ENCODE measurements around the gene RAP1GAP. TPM values are rescaled to one million over a fixed set of nuclear protein-coding genes. Genes with fewer than 3 reads are reported as not detected.
A peak's percentile ranks its signal among the peaks of the same experiment; 100 is the strongest.

RAP1GAP gene
- total RNA-seq, 1 donor from 2014 or later: 2.2 TPM

DNA sequence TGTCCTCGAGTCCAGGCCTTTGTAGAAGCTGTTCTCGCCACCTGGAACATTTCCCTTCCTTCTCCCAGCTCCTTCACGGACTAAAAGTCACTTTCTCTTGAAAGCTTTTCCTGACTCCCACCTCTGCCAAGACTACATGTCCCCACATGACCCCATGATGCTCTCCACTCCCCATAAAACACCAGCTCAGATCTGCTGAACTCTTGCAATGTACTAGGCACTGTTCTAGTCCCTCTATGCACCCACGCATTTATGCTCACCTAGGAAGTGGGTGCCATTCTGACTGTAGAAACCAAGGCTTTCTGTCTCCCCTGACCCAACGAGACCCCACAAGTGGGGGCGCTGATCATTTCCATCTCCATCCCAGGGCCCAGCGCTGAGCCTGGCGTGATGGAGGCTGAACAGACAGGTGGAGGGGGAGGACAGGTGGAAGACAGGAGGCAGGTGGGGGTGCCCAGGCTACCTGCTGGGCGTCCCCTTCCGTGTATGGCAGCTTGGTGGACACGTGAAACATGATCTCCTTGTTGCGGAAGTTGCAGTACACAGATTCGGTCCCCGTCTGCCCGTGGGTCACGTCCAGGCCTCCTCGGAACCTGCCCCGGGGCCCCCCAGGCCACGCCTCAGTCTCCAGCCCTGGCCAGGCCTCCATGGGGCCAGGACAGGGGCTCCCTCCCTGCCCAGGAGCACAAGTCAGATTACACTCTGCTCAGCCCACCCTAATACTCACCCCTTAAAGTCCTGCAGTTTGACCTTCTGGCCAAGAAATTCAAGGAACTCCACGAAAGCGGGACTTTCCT is 58.0 kb downstream of the RAP1GAP start:
- no peak for DNase-seq (ENCODE audit: low spot score)

DNA sequence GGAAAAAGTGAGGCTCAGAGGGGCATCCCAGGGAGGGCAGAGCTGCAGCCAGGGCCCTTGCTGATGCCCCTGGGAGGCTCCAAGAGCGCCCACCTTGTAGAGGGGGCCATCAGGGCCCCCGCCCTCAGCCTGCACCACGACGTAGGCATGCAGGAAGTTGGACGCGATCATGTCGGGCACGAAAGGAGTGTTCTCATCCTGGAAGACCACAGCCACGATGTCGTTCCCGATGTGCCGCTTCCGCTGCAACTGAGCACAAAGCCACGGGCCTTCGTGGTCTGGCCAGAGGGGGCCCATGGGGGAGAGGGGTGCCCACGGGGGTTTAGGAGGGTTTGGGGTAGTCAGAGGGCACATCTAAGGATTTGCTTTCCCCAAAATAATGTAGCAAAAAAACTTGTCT is 59.1 kb downstream of the RAP1GAP start:
- DNase-seq (ENCODE audit: low spot score): no peak

DNA sequence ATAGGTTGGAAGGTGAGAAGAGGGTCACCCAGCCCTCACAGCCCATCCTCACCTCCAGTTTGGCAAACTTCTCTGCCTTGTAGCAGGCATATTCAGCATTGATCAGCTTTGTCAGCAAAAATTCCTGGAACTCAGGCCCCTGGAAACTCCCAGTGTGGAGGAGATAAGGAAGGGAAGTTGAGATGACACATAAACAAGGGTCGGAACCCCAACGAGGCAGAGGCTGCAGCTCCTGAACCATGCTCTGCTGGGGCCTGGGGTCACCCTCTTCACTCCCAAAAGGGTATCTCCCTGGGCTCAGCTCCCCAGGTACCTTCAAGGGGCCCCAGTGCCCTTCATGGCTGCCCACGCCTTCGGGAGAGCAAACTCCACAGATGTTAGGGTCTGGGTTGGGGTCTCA is 60.4 kb downstream of the RAP1GAP start:
- DNase-seq (ENCODE audit: low spot score): no peak

DNA sequence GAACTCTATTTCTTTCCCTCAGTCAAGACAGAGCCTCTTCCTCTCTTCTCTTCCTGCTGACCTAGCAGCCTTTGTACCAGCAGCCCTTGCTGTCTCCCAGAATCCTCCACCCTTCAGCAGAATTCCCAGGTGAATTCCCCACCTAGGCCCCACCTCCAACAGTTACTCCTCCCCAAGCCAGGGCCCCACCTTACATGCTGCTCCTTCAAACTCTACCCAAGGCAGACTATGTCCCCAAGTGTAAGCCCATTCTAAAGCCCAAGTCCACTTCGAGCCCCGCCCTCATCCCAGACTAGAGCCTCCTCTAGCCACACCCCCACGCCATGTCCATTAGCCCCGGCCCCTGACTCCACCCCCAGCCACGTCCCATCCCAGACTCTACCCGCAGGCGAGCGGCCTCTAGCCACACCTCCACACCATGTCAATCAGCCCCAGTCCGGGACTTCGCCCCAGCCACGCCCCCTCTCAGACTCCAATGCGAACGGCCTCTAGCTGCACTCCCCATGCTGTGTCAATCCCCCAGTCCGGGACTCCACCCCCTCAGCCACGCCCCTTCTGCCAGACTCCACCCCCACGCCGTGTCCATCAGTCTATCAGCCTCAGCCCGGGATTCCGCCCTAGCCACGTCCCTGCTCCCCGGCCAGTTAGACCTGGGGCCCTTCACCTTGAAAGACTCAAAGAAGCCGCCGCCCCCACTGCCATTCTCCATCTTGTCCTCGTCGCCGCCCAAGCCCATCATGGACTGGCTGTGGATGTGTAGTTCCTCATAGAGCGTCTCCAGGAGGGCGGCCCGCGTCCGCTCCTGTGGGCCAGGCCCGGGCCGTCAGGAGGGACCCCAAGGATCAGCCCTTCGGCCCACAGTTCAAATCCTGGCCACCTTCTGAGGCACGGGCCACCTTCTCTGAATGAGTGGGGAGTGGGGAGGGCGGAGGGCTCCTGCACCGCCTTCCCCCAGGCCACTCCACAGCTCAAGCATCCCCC is 61.3 kb downstream of the RAP1GAP start:
- DNase-seq (ENCODE audit: low spot score): peak; percentile 86

DNA sequence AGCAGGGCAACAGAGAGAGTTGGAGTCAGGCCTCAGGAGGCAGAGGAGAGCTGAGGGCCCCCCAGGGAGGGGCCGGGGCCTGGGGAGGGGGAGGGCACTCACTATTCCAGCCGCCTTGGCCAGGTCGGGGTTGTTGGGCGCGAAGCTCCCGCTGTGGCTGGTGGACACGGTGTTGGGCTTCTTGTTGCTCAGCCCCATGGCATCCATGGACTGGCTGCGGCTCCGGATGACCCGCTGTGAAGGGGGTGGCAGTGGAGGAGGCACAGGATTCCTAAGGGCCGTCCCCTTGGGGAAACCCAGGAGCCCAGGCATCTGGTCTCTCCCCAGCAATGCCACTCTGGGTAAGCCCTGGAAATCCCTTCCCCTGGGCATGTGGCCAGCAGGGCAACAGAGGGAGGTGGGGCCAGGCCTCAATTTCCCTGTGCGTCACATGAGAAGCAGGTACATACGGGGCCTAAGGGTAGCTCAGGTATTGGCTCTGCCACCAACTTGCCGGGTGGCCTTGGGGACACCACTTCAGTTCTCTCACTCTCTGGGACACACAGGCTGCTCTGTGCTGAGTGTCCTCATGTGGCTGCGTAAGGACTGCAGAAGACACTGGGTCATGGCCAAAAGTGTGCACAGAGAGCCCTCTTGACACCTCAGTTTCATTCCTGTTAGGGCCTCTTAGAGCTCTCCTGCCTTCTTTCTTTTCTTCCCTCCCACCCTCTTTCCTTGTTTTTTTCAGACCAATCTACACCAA is 63.0 kb downstream of the RAP1GAP start:
- DNase-seq (ENCODE audit: low spot score): no peak

DNA sequence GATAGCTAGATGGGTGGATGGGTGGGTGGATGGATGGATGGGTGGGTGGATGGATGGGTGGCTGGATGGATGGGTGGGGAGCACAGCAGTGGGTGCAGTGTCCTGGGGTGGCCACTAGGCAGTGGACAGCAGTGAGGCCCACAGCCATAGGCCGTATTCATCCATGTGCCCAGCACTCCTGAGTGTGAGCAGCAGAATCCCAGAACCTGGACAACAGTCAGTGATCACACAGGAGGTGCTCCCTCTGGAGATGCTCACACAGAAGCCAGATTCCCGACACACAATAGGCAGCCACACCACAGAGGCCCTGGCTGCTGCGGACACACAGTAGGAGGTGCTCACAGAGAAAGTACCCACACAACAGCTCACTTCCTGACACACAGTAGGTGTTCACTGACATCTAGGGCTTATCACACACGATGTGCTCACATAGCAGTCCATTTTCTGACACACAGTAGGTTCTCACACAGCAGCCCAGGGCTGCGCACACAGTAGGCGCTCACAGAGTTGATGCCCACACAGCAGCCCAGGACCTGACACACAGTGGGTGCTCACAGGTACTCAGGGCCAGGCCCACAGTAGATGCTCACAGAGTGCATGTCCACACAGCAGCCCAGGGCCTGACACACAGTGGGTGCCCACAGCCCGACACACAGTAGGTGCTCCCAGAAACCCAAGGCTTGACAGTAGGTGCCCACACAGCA is 64.0 kb downstream of the RAP1GAP start:
- DNase-seq (ENCODE audit: low spot score): no peak

DNA sequence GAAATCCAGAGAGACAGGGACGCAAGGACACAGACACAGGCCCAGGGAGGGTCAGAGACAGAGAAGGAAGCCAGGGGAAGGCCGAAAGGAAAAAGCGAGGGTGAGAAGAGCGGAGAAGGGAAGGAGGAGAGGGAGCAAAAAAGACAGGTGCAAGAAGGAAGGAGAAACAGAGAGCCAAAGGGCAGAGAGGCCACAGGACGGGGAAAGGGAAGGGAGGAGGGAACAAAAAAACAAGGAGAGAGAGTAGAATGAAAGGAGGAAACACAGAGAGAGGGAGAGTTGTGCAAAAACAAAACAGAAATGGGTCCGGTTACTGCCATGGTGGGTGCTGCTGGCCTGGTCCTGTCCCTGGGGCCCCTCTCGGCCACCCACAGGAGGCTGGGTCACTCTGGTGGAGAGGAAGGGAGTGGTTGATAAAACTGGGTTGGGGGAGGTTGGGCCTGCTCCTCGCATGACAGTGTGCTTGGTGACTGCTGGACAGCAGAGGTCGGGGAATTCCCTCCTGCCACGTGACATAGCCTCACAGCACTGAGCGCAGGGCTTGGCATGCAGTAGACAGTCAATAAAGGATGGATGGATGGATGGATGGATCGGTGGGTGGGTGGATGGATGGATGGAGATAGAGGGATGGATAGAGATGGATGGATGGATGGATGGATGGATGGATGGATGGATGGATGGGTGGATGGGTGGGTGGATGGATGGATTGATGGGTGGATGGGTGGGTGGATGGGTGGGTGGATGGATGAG is 64.8 kb downstream of the RAP1GAP start:
- no peak for DNase-seq (ENCODE audit: low spot score)

DNA sequence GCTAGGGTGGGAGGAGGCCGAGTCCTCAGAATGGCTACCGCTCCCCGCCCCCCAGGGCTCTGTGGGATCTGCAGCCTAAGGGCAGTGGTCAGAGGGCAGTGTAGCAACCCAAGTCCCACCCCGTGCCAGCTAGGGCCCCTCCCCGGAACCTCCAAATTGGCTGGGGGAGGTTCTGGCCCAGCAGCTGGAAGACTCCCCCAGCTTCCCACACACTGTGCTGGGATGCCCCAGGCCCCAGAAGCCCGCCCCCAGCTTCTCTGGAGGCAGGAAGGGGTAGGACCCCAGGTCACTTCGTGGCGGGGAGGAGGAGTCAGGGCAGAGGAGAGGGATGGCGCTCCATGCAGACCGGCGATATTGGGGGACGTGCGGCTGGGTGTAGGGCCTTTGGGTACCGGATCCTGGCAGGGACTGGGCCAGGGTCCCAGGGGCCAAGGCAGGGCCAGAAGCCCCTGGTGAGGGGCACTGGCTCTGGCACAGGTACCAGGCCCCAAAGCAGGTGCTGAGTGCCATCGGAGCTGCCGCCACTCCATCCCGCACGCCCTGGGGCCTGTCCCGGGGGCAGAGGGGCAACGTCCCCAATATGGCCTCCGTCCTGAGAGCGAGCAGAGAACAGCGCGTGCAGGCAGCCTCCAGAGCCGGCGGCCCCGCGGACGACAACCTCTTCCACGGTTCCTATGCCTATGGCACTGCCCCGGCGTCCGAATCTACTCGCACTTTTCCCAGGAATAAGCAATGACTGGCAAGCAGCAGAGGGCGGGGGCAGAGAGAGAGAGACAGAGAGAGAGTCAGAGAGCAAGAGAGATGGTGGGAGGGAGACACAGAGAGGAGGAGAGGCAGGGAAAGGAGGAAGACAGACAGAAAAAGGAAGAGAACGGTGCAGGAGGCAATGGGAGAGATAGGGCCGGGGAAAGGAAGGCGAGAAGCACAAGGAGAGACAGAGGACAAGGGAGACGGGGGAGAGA is 65.7 kb downstream of the RAP1GAP start:
- DNase-seq (ENCODE audit: low spot score): no peak

DNA sequence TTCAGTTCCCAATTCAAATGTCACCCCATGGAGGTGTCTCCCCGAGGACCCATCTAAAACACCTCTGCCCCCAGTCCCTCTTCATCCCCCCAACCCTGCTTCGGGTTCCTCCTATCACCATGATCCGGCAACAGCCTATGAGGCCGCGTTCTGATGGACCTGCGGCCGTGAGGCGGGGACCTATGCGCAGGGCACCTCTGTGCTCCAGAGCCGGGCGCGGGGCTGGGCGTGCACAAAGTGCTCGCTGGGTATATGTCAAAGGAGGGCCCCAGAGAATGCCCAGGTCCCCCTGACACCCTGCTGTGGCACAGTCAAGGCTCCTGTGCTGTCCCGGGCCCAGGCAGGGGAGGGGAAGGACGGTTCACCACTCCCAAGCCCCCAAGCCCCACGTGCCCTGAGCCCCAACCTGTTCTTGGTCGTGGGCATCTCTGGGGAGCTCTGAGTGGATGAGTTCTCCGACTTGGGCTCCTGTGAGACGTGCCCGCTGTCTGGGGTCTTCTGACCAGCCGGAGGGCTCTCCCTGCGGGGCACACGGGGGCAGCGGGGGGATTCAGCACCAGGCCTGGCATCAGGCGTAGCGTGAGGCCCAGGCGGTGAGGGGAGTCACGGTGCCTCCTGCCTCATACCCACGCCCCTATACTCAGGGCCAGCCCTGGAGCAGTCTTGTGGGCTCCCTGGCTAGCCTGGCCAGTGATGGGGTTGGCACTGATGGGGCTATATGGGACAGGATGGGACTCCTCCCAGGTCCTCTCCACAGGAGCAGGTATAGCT is 67.7 kb downstream of the RAP1GAP start:
- DNase-seq (ENCODE audit: low spot score): no peak

DNA sequence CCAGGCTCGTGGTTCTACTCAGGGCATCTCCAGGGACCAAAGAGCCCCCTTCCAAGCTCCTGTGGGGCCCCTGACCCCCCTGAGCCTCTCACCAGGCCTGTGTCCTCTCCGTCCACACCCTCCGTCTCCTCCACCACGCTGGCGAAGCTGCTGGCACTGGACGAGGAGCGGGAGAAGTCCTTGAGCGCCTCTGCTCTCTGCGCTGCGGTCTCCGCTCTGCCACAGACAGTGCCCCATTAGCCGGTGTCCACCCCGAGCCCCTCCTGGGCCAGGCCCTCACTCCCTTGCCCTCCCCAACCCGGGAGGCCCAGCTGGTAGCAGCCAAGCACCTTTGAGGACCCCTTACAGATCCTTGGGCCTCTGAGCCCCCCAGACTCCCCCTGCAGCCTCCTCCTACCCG is 69.8 kb downstream of the RAP1GAP start:
- no peak for DNase-seq (ENCODE audit: low spot score)

DNA sequence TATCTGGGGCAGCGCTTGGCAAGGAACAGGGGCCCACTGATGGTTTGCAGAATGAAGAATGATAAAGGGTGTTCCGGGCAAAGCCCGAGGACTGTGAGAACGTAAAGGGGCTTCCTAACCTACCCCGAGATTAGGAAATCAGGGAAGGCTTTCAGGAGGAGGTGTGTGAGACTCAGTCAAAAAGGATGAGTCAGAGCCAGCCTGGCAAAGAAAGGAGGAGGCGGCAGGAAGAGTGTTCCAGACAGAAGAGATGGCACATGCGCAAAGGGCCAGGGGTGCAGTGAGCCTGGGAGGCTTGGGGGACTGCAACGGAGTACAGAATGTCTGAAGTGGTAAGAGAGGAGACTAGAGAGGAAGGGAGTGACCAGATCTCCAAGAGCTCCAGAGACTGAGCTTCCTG is 70.3 kb downstream of the RAP1GAP start:
- no peak for DNase-seq (ENCODE audit: low spot score)

DNA sequence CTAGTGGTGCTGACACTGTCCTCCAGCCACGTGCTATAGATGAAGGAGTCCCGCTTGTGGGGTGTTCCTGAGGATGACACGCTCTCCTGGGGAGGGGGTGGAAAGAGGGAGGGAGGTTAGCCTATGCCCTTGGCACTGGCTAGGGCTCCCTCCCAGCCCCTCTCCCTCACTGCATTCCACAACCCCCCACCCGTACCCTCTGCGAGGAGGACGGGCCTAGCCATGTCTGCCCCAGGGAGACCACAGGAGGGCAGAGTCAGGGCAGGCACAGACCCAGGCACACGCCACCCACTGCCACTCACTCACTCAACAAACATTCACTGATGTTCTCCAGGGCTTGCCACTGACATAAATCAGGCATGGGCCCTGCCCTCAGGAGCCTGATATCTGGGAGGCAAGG is 70.7 kb downstream of the RAP1GAP start:
- no peak for DNase-seq (ENCODE audit: low spot score)

DNA sequence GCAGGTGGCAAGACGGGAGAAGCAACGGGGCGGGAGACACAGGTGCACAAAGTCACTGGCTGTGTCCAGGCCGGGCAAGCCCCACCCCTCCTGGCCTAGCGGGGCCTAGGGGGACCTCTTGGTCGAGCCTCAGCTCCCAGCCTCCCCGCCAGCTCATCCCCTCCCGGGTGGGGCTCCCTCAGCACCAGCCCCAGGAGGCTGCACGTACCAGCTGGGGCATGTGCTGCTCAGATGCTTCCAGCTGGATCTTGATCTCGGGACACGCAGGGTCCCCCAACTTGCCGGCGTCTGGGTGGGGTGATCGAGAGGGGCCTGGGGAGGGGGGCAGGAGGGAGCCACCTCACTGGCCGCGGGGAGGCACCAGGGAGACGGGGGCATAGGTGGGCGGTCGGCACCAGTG is 71.4 kb downstream of the RAP1GAP start:
- no peak for DNase-seq (ENCODE audit: low spot score)

DNA sequence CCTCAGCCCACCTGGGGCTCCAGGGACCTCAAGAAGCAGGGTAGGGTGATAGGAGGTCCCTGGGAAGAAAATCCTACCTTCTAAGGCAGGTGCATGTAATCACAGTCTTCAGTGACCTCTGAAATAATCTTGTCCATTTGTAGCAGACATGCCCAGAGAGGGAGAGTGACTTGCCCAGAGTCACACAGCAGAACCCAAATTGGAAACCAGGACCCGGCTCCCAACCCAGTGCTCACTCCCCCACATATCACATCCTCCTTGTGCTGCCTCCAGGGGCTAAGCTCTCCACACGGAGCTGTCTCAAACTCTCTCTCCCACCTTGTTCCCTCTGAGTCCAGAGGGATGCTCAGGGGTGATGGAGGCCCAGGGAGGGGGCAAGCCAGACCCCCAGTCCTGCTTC is 72.5 kb downstream of the RAP1GAP start:
- no peak for DNase-seq (ENCODE audit: low spot score)

DNA sequence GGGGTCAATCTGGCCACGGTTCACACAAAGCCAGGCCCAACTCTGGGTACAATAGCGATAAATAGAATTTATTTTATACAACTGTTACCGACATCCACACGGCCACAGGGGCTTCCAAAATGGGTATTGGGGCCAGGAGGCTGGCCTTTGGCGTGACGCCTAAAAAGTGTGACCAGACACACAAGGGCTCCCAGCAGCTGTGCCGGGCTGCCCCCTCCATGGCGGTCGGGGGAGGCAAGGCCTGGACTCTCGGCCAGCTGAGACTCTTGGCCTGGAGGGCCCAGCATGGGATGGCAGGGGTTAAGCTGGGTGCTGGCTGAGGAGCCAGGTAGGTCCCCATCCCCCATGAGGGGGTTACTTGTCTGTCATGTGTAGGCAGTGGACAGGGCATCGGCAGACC is 73.0 kb downstream of the RAP1GAP start:
- no peak for DNase-seq (ENCODE audit: low spot score)

DNA sequence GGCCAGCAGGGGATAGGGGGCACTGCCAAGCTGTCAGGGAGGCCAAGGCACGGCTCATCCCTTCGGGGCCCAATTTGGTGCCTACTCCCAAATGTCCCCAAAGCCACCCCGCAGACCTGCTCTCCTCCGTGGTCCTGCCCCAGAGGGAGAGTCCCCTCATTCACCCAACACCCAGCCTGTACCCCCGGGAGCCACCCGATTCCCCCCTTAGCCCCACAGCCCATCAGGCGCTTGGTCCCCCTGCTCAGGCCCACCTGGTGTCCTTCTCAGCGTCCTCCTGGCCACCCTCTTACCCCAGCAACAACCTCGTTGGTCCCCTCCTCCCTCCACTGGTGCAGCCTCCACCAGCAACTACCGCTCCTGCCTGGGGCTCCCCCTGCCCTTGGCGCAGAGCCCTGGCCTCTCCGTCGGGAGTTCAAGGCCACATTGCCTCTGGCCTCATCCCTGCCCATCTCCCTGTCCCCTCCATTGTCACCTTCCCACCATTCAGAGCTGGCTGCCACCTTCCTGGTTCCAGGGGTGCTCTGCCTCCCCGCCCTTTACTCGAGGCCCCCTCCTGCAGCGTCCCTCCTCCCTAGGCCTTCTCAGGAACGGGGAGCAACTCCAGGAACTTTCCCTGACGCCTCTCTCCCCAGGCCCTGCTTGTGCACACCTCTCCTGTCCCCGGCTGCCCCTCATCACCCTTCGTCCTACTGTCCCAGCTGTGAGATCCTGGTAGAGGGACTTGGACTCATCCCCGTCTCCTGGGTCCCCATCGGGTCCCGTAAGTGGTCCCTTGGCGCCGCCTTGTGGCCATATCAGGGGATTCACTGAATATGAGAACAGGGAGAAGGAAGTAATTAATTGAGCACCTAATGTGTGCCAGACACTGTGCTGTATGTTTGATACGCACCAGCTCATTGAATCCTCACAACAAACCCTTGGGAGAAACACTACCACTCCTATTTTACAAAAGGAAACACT is 73.9 kb downstream of the RAP1GAP start:
- peak; percentile 42 for DNase-seq (ENCODE audit: low spot score)

DNA sequence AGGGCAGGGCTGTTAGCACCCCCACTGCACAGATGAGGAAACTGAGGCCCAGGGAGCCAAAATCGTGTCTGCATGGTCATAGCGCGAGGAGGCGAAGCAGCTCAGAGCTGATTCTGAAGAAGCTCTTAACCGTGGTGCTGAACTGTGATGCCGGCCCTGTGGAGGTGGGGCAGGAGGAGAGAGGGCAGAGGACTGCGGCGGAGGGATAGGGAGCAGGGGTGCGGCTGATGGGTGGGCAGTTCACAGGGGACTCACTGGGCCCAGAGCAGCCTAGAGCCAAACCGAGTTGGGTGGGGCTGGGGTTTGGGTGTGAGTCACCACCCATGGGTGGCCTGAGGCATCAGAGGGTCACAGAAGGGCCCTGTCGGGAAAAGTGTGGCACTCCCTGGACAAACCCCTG is 74.7 kb downstream of the RAP1GAP start:
- no peak for DNase-seq (ENCODE audit: low spot score)
